ENCODE data around the gene DACT3.

Gene DACT3

DNA sequence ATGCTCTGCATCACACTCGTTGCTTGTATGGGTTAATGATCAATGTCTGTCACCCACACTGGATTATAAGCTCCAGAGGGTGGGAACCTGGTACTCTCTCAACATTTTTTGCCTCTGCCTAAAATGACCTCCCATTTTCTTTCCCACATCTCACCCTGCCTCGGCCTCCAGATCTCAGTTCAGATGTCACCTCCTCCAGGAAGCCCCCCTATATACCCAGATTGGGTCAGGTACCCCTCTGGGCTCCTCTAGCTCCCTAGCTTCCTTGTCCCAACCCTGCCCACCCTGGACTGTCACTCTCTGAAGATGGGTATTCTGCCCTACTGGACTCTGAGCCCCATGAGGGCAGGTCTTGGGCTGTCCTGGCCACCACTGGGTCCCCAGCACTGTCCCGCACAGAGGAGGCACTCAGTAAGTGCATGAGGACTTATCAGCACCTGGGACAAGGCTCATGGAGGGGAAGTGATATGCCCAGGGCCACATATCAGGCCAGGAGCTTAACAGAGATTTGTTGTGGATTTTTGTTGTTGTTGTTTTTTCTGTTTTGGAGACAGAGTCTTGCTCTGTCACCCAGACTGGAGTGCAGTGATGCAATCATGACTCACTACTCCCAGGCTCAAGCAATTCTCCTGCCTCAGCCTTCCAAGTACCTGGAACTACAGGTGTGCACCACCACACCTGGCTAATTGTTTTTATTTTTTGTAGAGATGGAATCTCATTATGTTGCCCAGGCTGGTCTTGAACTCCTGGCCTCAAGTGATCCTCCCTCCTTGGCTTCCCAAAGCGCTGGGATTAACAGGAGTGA lies 32.1 kb upstream of the DACT3 start:
- Histone ChIP-seq H3K4me1 (ENCODE audit: control insufficient read depth, insufficient read depth, low read length) (peaks cover 5% of the 10 kb centered on the region), H3K27me3 (ENCODE audit: control insufficient read depth, insufficient read depth, low read length, poor library complexity, severe bottlenecking) (no peaks in the 10 kb centered on the region), H3K4me3 (ENCODE audit: insufficient read depth, low read depth, low read length) (no peak overlapping the region), H3K36me3 (ENCODE audit: control insufficient read depth, insufficient read depth, low read length) (peaks cover 52% of the 10 kb centered on the region), H3K27ac (ENCODE audit: insufficient read depth, low read depth, low read length, poor library complexity, severe bottlenecking) (no peak overlapping the region), H3K9me3 (ENCODE audit: control insufficient read depth, low read length) (no peaks in the 10 kb centered on the region)
- 96 to 97% methylated on average over 4 of the region's 4 CpGs for WGBS, 2 experiments

DNA sequence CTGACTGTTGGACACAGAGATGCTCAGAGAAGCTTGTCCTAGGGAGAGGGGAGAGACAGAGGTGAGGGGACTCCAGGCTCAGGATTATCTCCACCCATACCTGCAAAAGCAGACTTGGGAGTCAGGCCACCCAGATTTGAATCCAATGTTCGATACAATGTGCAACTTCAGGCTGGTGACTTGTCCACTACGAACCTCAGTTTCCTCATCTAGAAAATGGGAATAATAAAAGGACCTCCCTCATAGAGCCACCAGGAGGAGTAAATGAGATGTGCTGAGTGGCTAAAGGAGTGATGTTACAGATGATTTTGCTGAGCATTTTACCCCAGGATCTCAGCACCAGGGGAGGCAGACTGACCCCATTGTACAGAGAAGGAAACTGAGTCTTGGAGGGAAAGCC lies 31.0 kb upstream of the DACT3 start:
- Histone ChIP-seq H3K4me1 (ENCODE audit: control insufficient read depth, insufficient read depth, low read length) (peaks cover 2% of the 10 kb centered on the region), H3K4me3 (ENCODE audit: insufficient read depth, low read depth, low read length) (no peak overlapping the region), H3K9me3 (ENCODE audit: control insufficient read depth, low read length) (no peaks in the 10 kb centered on the region), H3K27me3 (ENCODE audit: control insufficient read depth, insufficient read depth, low read length, poor library complexity, severe bottlenecking) (no peaks in the 10 kb centered on the region), H3K27ac (ENCODE audit: insufficient read depth, low read depth, low read length, poor library complexity, severe bottlenecking) (no peak overlapping the region), H3K36me3 (ENCODE audit: control insufficient read depth, insufficient read depth, low read length) (peaks cover 62% of the 10 kb centered on the region)
- WGBS, 2 experiments, result 99 to 100% methylated on average over 2 of the region's 2 CpGs

DNA sequence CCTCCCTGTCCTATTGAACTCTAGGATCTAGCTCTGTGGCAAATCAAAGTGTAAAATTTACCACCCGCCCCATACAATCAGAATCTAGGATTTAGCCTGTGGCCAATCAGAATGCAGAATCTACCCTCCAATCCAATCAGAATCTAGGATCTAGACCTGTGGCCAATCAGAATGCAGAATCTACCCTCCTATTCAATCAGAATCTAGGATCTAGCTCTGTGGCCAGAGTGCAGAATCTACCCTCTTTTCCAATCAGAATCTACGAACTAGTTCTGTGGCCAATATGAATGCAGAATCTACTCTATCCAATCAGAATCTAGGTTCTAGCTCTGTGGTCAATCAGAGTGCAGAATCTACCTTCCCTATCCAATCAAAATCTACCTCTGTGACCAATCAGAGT lies 30.1 kb upstream of the DACT3 start:
- no peaks in the 10 kb centered on the region for H3K9me3 ChIP-seq (ENCODE audit: control insufficient read depth, low read length)
- H3K4me1 ChIP-seq (ENCODE audit: control insufficient read depth, insufficient read depth, low read length), result no peaks in the 10 kb centered on the region
- H3K36me3 ChIP-seq (ENCODE audit: control insufficient read depth, insufficient read depth, low read length), result peaks cover 63% of the 10 kb centered on the region
- H3K27me3 ChIP-seq (ENCODE audit: control insufficient read depth, insufficient read depth, low read length, poor library complexity, severe bottlenecking), result no peaks in the 10 kb centered on the region
- H3K27ac ChIP-seq (ENCODE audit: insufficient read depth, low read depth, low read length, poor library complexity, severe bottlenecking), result no peak overlapping the region
- H3K4me3 ChIP-seq (ENCODE audit: insufficient read depth, low read depth, low read length), result no peak overlapping the region
- WGBS, 2 experiments, result 47% methylated on average over 2 of the region's 2 CpGs

DNA sequence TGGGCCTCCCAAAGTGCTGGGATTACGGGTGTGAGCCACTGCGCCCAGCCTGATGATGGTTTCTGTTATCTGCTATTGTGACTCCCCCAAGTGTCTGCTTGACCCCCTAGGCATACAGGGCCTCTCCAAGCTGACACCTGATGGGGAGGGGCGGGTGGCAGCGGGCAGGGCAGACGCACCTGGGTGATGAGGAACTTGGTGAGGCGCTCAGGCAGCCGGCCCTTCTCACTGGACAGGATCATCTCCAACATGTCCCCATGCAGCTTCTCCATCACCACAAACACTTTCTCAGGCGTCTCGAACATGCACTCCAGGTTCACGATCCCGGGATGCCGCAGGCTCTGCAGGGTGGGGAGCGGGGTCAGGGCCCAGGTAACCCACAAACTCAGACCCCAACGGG lies 28.4 kb upstream of the DACT3 start:
- no peak overlapping the region for H3K27ac ChIP-seq (ENCODE audit: insufficient read depth, low read depth, low read length, poor library complexity, severe bottlenecking)
- peaks cover 71% of the 10 kb centered on the region for H3K36me3 ChIP-seq (ENCODE audit: control insufficient read depth, insufficient read depth, low read length)
- H3K4me1 ChIP-seq (ENCODE audit: control insufficient read depth, insufficient read depth, low read length), result no peaks in the 10 kb centered on the region
- H3K9me3 ChIP-seq (ENCODE audit: control insufficient read depth, low read length), result no peaks in the 10 kb centered on the region
- WGBS, 2 experiments, result 93 to 96% methylated on average over 14 of the region's 14 CpGs
- H3K4me3 ChIP-seq (ENCODE audit: insufficient read depth, low read depth, low read length), result no peak overlapping the region
- H3K27me3 ChIP-seq (ENCODE audit: control insufficient read depth, insufficient read depth, low read length, poor library complexity, severe bottlenecking), result no peaks in the 10 kb centered on the region

DNA sequence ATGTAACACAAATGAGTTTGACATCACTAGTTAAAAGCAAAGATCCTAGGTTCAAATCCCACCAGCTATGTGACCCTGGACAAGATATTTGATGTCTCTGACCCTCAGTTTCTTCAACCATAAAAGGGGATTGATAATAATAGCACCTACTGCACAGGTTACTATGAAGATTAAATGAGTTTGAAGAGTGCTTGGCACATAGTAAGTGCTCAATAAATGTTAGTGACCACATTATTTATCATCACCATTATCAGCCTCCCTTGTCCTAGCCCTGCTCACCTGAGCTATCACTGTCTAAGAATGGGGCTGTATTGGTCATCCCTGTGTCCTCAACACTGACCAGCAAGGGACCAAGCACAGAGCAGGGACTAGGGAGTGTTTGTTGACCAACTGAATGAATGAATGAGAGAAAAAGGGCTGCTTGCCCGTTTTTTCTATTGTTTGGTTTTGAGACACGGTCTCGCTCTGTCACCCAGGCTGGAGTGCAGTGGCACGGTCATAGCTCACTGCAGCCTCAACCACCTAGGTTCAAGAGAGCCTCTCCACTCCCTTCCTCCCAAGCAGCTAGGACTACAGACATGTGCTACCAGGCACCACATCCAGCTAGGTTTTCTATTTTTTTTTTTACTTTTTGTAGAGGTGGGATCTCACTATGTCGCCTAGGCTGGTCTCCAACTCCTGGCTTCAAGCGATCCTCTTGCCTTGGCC lies 26.6 kb upstream of the DACT3 start:
- Histone ChIP-seq H3K4me1 (ENCODE audit: control insufficient read depth, insufficient read depth, low read length) (no peaks in the 10 kb centered on the region), H3K36me3 (ENCODE audit: control insufficient read depth, insufficient read depth, low read length) (peaks cover 57% of the 10 kb centered on the region), H3K27ac (ENCODE audit: insufficient read depth, low read depth, low read length, poor library complexity, severe bottlenecking) (no peak overlapping the region), H3K9me3 (ENCODE audit: control insufficient read depth, low read length) (no peaks in the 10 kb centered on the region), H3K4me3 (ENCODE audit: insufficient read depth, low read depth, low read length) (no peak overlapping the region), H3K27me3 (ENCODE audit: control insufficient read depth, insufficient read depth, low read length, poor library complexity, severe bottlenecking) (no peaks in the 10 kb centered on the region)
- WGBS, 2 experiments, result 94 to 96% methylated on average over 6 of the region's 6 CpGs

DNA sequence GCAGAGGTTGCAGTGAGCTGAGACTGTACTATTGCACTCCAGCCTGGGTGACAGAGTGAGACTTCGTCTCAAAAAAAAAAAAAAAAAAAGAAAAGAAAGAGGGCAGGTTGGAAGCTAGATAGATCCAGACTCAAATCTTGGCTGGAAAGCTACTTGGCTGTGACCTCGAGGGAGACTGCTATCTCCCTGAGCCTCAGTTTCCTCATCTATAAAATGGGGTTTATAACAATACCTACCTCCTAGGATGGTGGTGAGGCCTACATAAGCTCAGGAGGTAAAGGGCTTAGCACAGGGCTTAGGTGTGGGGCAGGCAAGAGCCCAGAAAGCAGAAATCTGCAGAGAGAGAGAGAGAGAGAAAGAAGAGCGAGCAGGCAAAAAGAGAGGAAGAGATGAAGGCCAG lies 24.2 kb upstream of the DACT3 start:
- no peak overlapping the region for H3K4me3 ChIP-seq (ENCODE audit: insufficient read depth, low read depth, low read length)
- H3K4me1 ChIP-seq (ENCODE audit: control insufficient read depth, insufficient read depth, low read length), result no peaks in the 10 kb centered on the region
- no peaks in the 10 kb centered on the region for H3K9me3 ChIP-seq (ENCODE audit: control insufficient read depth, low read length)
- 85 to 98% methylated on average over 3 of the region's 3 CpGs for WGBS, 2 experiments
- H3K27ac ChIP-seq (ENCODE audit: insufficient read depth, low read depth, low read length, poor library complexity, severe bottlenecking), result no peak overlapping the region
- H3K36me3 ChIP-seq (ENCODE audit: control insufficient read depth, insufficient read depth, low read length), result peaks cover 37% of the 10 kb centered on the region
- no peaks in the 10 kb centered on the region for H3K27me3 ChIP-seq (ENCODE audit: control insufficient read depth, insufficient read depth, low read length, poor library complexity, severe bottlenecking)

DNA sequence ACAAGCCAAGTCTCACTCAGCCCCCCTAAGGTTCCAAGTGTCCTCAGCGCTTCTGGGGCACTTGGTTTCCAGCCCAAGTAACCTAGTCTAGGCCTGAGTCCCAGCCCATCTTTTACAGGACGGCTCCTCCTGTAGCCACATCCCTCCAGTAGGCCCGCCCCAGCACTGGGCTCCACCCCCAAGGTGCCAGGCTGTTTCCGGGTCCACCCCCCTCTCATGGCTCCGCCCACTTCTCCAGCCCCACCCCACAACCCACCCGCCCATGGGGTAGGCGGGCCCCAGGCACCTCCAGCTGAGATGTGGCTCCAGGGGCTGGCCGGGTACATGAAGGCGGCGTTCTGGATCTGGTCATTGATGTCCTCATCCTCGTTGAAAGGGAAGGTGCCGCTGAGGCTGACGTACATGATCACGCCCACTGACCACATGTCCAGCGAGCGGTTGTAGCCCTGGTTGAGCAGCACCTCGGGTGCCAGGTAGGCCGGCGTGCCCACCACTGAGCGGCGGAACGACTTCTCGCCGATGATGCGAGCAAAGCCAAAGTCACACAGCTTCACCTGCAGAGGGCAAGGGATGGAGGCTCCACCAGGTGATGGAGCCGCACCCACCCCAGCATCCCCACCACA lies 17.2 kb upstream of the DACT3 start:
- WGBS, 2 experiments, result 85 to 86% methylated on average over 26 of the region's 26 CpGs
- Histone ChIP-seq H3K27ac (ENCODE audit: insufficient read depth, low read depth, low read length, poor library complexity, severe bottlenecking) (no peak overlapping the region), H3K4me3 (ENCODE audit: insufficient read depth, low read depth, low read length) (no peak overlapping the region), H3K9me3 (ENCODE audit: control insufficient read depth, low read length) (no peaks in the 10 kb centered on the region), H3K4me1 (ENCODE audit: control insufficient read depth, insufficient read depth, low read length) (no peaks in the 10 kb centered on the region), H3K27me3 (ENCODE audit: control insufficient read depth, insufficient read depth, low read length, poor library complexity, severe bottlenecking) (no peaks in the 10 kb centered on the region), H3K36me3 (ENCODE audit: control insufficient read depth, insufficient read depth, low read length) (peaks cover 24% of the 10 kb centered on the region)

DNA sequence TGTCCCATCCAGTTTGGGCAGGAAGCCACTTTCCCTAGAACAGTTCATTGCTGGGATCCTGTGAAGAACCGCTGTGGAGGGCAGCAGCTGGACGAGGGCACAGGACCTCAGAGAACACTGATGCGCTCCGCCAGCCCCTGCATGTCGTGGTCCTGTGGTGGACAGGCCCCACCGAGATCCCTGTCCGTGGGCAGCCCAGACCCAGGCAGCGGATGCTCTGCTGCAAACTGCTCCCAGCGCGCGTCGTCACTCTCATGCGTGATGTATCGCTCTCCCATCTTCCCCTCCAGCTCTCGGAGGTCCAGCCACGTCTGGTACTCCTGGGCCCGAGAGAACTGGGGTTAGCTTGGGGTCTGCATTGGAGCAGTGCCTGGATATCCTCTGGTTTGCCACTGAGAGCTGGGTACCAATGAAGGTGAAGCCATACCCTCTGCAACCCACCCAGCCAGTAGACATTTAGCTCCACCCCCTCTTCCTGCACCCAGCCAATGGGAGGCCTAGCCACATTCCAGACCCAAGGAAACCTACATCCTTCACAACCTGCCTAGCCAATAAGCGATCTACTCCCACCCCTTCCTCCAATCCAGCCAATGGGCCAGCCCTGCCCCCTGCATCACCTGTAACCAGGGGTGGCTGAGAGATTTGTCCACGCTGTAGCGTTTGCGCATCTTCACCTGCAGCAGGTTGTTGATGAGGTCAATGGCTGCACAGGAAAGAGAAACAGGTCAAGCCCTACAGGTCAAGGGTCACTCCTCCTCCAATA lies 13.6 kb upstream of the DACT3 start:
- no peak overlapping the region for H3K27ac ChIP-seq (ENCODE audit: insufficient read depth, low read depth, low read length, poor library complexity, severe bottlenecking)
- peaks cover 16% of the 10 kb centered on the region for H3K36me3 ChIP-seq (ENCODE audit: control insufficient read depth, insufficient read depth, low read length)
- 96 to 97% methylated on average over 21 of the region's 21 CpGs for WGBS, 2 experiments

DNA sequence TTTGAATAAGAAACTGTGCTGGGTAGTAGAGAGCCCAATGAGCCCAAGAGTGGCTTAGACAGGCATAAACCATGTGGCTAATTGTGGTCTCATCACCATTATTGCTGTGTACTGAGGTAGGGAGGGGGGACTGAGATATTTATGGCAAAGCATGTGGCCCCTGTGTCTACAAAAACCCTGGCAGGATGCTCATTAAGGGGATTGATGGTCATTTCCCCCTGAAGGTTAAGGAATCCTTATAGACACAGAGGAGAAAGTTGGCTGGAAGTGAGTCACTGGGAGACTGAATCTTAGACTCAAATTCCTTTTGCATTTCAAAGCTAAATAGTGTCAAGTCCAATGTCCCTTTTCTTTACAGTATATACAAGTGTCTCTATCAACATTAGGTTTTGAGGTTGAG lies 9.8 kb upstream of the DACT3 start:
- Histone ChIP-seq H3K4me1 (ENCODE audit: control insufficient read depth, insufficient read depth, low read length) (no peaks in the 10 kb centered on the region), H3K9me3 (ENCODE audit: control insufficient read depth, low read length) (no peaks in the 10 kb centered on the region), H3K36me3 (ENCODE audit: control insufficient read depth, insufficient read depth, low read length) (peaks cover 4% of the 10 kb centered on the region), H3K27me3 (ENCODE audit: control insufficient read depth, insufficient read depth, low read length, poor library complexity, severe bottlenecking) (no peaks in the 10 kb centered on the region), H3K27ac (ENCODE audit: insufficient read depth, low read depth, low read length, poor library complexity, severe bottlenecking) (no peak overlapping the region), H3K4me3 (ENCODE audit: insufficient read depth, low read depth, low read length) (no peak overlapping the region)

More for the DNA sequence above, 13.6 kb upstream of the DACT3 start:
- no peak overlapping the region for H3K4me3 ChIP-seq (ENCODE audit: insufficient read depth, low read depth, low read length)
- H3K4me1 ChIP-seq (ENCODE audit: control insufficient read depth, insufficient read depth, low read length), result no peaks in the 10 kb centered on the region
- H3K9me3 ChIP-seq (ENCODE audit: control insufficient read depth, low read length), result no peaks in the 10 kb centered on the region
- no peaks in the 10 kb centered on the region for H3K27me3 ChIP-seq (ENCODE audit: control insufficient read depth, insufficient read depth, low read length, poor library complexity, severe bottlenecking)

DNA sequence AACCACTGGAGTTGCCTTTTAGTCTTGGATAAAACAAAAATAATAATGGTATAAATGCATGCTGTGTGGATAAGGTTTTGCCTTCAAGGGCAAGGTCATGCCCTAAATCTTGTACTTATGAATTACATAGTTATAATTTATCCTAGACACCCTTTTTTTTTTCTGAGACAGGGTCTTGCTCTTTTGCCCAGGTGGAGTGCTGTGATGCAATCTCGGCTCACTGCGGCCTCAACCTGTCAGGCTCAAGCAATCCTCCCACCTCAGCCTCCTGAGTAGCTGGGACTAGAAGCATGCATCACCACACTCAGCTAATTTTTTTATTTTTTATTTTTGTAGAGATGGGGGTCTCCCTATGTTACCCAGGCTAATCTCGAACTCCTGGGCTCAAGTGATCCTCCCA lies 7.7 kb upstream of the DACT3 start:
- H3K4me3 ChIP-seq (ENCODE audit: insufficient read depth, low read depth, low read length), result no peak overlapping the region
- no peak overlapping the region for H3K27ac ChIP-seq (ENCODE audit: insufficient read depth, low read depth, low read length, poor library complexity, severe bottlenecking)
- H3K36me3 ChIP-seq (ENCODE audit: control insufficient read depth, insufficient read depth, low read length), result peaks cover 4% of the 10 kb centered on the region
- WGBS, 2 experiments, result 88 to 92% methylated on average over 3 of the region's 3 CpGs
- H3K27me3 ChIP-seq (ENCODE audit: control insufficient read depth, insufficient read depth, low read length, poor library complexity, severe bottlenecking), result no peaks in the 10 kb centered on the region
- H3K4me1 ChIP-seq (ENCODE audit: control insufficient read depth, insufficient read depth, low read length), result no peaks in the 10 kb centered on the region
- H3K9me3 ChIP-seq (ENCODE audit: control insufficient read depth, low read length), result no peaks in the 10 kb centered on the region

Measured in ectodermal cell (in vitro differentiated cells).